HEK293T (cell line): ENCODE measurements around the gene CDHR5.

Experiments
- CTCF ChIA-PET: fragments of 350-600 bp; formaldehyde crosslinking; extraction: SDS; loops from one replicate; lab custom pipeline; 2021; ENCODE audit warnings: antibody characterized with exemption, inconsistent platforms; lab: Yijun Ruan, JAX
- POLR2A ChIA-PET: fragments of 350-600 bp; formaldehyde crosslinking; extraction: SDS; loops from one replicate; lab custom pipeline; 2020; ENCODE audit warnings: antibody characterized with exemption, inconsistent platforms; lab: Yijun Ruan, JAX
- DNase-seq: peaks from one replicate; pipeline ENCODE4 v3.0.0; 2012; ENCODE audit warnings: mixed read lengths; ENCODE audit errors: extremely low spot score
- ARNT ChIP-seq: fragments of 450-650 bp; IDR thresholded peaks from 2 replicates; pipeline ENCODE4 v1.6.1; 2017; ENCODE audit warnings: mild to moderate bottlenecking
- BHLHE40 ChIP-seq: fragments of 450-650 bp; IDR thresholded peaks from 2 replicates; pipeline ENCODE4 v1.6.1; 2016; ENCODE audit warnings: mild to moderate bottlenecking, moderate library complexity, borderline replicate concordance
- CTBP1 ChIP-seq: fragments of 450-650 bp; IDR thresholded peaks from 2 replicates; pipeline ENCODE4 v1.6.1; 2016; ENCODE audit warnings: borderline replicate concordance
- ELF4 ChIP-seq: fragments of 450-650 bp; IDR thresholded peaks from 2 replicates; pipeline ENCODE4 v1.6.1; 2017; ENCODE audit warnings: antibody characterized with exemption
- FOXA1 ChIP-seq: fragments of 450-650 bp; IDR thresholded peaks from 2 replicates; pipeline ENCODE4 v1.6.1; 2016; ENCODE audit warnings: mild to moderate bottlenecking
- FOXK2 ChIP-seq: fragments of 450-650 bp; IDR thresholded peaks from 2 replicates; pipeline ENCODE4 v1.6.1; 2016; ENCODE audit warnings: mild to moderate bottlenecking
- FOXM1 ChIP-seq: fragments of 450-650 bp; IDR thresholded peaks from 2 replicates; pipeline ENCODE4 v1.6.1; 2017; ENCODE audit warnings: mild to moderate bottlenecking, borderline replicate concordance
- HDGF ChIP-seq: fragments of 450-650 bp; IDR thresholded peaks from 2 replicates; pipeline ENCODE4 v1.6.1; 2017; ENCODE audit warnings: antibody characterized with exemption, borderline replicate concordance
- L3MBTL2 ChIP-seq: fragments of 450-650 bp; conservative IDR thresholded peaks from 2 replicates; pipeline ENCODE4 v1.6.1; 2016; ENCODE audit warnings: mild to moderate bottlenecking
- LEF1 ChIP-seq: fragments of 450-650 bp; IDR thresholded peaks from 2 replicates; pipeline ENCODE4 v1.6.1; 2017; ENCODE audit warnings: mild to moderate bottlenecking, borderline replicate concordance
- NFRKB ChIP-seq: fragments of 450-650 bp; IDR thresholded peaks from 2 replicates; pipeline ENCODE4 v1.6.1; 2016; ENCODE audit warnings: mild to moderate bottlenecking, moderate library complexity
- PKNOX1 ChIP-seq: fragments of 450-650 bp; IDR thresholded peaks from 2 replicates; pipeline ENCODE4 v1.6.1; 2016
- SP1 ChIP-seq: fragments of 450-650 bp; IDR thresholded peaks from 2 replicates; pipeline ENCODE4 v1.6.1; 2017
- SUZ12 ChIP-seq: fragments of 450-650 bp; IDR thresholded peaks from 2 replicates; pipeline ENCODE4 v1.6.1; 2016; ENCODE audit warnings: mild to moderate bottlenecking
- TARDBP ChIP-seq: fragments of 450-650 bp; IDR thresholded peaks from 2 replicates; pipeline ENCODE4 v1.6.1; 2016
- ZNF384 ChIP-seq: fragments of 450-650 bp; IDR thresholded peaks from 2 replicates; pipeline ENCODE4 v1.6.1; 2016

Gene CDHR5

DNA sequence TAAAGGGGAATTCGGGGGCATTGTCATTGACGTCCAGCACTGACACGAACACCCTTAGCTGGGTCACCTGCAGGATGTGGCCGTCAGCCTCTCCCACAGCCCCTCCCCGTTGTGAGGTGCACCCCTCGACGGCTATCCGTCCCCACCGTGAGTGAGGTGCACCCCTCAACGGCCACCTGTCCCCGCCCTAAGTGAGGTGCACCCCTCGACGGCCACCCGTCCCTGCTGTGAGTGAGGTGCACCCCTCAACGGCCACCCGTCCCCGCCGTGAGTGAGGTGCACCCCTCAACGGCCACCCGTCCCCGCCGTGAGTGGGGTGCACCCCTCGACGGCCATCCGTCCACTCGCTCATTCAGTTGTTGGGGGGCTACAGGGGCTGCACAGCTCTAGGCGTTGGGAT is 2.9 kb downstream of the CDHR5 start:
- TF ChIP-seq BHLHE40 (no peak), HDGF (no peak), L3MBTL2 (no peak), ARNT (no peak), FOXM1 (no peak), ZNF384 (no peak), SP1 (no peak), LEF1 (no peak), ELF4 (no peak), SUZ12 (no peak), FOXA1 (no peak), PKNOX1 (no peak), FOXK2 (no peak)
- ChIA-PET POLR2A (no interaction called here), CTCF (no interaction called here)
- no peak for DNase-seq

GRCh38 chr11:620935-621814 is 3.6 kb downstream of the CDHR5 start:
- CTCF ChIA-PET, result no interaction called here
- DNase-seq, result no peak
- TF ChIP-seq CTBP1 (no peak), ELF4 (no peak), HDGF (no peak), SUZ12 (no peak), SP1 (no peak), NFRKB (no peak), ARNT (no peak), TARDBP (no peak), BHLHE40 (no peak), FOXK2 (no peak), L3MBTL2 (no peak), FOXM1 (no peak), FOXA1 (no peak), ZNF384 (no peak), PKNOX1 (no peak), LEF1 (no peak)
- POLR2A ChIA-PET, result no interaction called here

DNA sequence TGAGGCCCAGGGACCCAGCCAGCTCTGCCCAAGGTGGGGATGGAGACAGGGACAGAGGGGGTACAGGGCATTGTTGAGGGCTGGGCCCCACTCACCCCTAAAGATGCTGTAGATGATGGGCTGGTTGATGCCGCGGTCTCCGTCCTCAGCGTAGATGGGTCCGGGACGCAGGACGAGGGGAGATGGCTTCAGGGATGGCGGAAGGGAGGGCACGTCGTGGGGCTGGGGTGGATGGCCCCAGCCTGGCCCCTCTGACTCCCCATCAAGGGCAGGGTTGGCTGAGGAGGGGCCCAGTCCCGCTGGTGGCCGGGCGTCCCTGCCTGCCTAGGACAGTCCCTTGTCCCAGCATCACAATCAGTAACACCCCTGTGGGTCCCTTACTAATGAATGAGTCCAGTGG is 4.6 kb downstream of the CDHR5 start:
- no peak for DNase-seq
- CTCF ChIA-PET, result no interaction called here
- TF ChIP-seq NFRKB (no peak), CTBP1 (no peak)
- POLR2A ChIA-PET, result no interaction called here

DNA sequence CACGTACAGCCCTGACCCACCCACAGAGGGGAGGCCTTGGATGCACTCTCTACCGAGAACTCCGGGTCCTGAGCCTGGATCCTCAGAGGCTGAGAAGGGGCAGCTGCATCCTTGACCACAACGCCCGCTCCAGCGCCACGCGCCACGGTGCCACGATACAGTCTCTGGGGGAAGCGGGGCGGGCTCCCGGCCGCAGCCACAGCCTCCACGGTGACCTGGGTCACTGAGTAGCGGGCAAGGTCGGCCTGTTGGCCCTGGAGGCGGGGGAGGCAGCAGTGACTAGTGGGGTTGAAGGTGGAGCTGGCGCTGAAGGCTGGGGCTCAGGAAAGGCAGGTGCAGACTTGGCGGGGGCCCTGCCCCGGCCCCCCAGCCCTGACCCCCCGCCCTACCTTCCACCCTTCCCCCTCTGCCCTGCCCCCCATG is 5.1 kb downstream of the CDHR5 start:
- CTCF ChIA-PET, result no interaction called here
- POLR2A ChIA-PET, result no interaction called here
- TF ChIP-seq FOXA1 (no peak), BHLHE40 (no peak), SUZ12 (no peak), CTBP1 (no peak), FOXM1 (no peak), L3MBTL2 (no peak), PKNOX1 (no peak), NFRKB (no peak), LEF1 (no peak)
- no peak for DNase-seq

- ChIA-PET CTCF (no interaction called here), POLR2A (no interaction called here)
- no peak for DNase-seq
- no peak for TF ChIP-seq FOXK2
- no peak for TF ChIP-seq FOXM1
- TF ChIP-seq ELF4, result no peak
- TF ChIP-seq FOXA1, result no peak
- no peak for TF ChIP-seq HDGF
- no peak for TF ChIP-seq CTBP1
- no peak for TF ChIP-seq SP1
- TF ChIP-seq NFRKB, result no peak
- no peak for TF ChIP-seq BHLHE40
These were observed 5.7 kb downstream of the CDHR5 start for GRCh38 chr11:618856-619627.
